Stimulated activated CD8-positive, alpha-beta memory T cell treated with anti-CD3 and anti-CD28 coated beads, Interleukin-4, amount 100 ng/mL, for 1 hour (primary cell): Measurements from ENCODE around the gene INPP4A.
"Not testable (repeated sequence)": the region's sequence is repeated elsewhere in the genome, so short reads cannot be mapped to it uniquely, and the experiment has no call there.

ENCODE experiments used
- DNase-seq, 2 donors: peaks; one replicate each; pipeline ENCODE4 v3.0.0-alpha.2; 2020; ENCODE audit warnings: low read depth in 2 of 2, low spot score in 1 of 2

The INPP4A gene

GRCh38 chr2:98578231-98578630, 133.6 kb downstream of the INPP4A start:
- DNase-seq: no peak

- no peak for DNase-seq
Measured at GRCh38 chr2:98579926-98580325, 135.3 kb downstream of the INPP4A start.

GRCh38 chr2:98580656-98581284, 136.1 kb downstream of the INPP4A start:
- DNase-seq: no peak

GRCh38 chr2:98582523-98582922, 137.9 kb downstream of the INPP4A start:
- DNase-seq: no peak

GRCh38 chr2:98583276-98583675, 138.6 kb downstream of the INPP4A start:
- DNase-seq: no peak

- no peak for DNase-seq
Measured at GRCh38 chr2:98583816-98584618, 139.4 kb downstream of the INPP4A start.

GRCh38 chr2:98585386-98585785, 140.7 kb downstream of the INPP4A start:
- no peak for DNase-seq

- DNase-seq: no peak
Measured at GRCh38 chr2:98586551-98587140, 142.0 kb downstream of the INPP4A start.

GRCh38 chr2:98588880-98589431, 144.3 kb downstream of the INPP4A start:
- no peak for DNase-seq

- no peak for DNase-seq
Measured at GRCh38 chr2:98589489-98589888, 144.8 kb downstream of the INPP4A start.

- no peak for DNase-seq
Measured at GRCh38 chr2:98592565-98592964, 147.9 kb downstream of the INPP4A start.

- DNase-seq: not testable (repeated sequence)
Measured at GRCh38 chr2:98594665-98595064, 150.0 kb downstream of the INPP4A start.

GRCh38 chr2:98598781-98599428, 154.2 kb downstream of the INPP4A start:
- DNase-seq: no peak

GRCh38 chr2:98601532-98602132, 157.0 kb downstream of the INPP4A start:
- DNase-seq: no peak

GRCh38 chr2:98604547-98604946, 159.9 kb downstream of the INPP4A start:
- no peak for DNase-seq

- DNase-seq: no peak
Measured at GRCh38 chr2:98605076-98605475, 160.4 kb downstream of the INPP4A start.

GRCh38 chr2:98606431-98606830, 161.8 kb downstream of the INPP4A start:
- DNase-seq: no peak

GRCh38 chr2:98607104-98607503, 162.4 kb downstream of the INPP4A start:
- no peak for DNase-seq

- no peak for DNase-seq
Measured at GRCh38 chr2:98607741-98608115, 163.1 kb downstream of the INPP4A start.

- peak; percentile 73 to 81 for DNase-seq
Measured at GRCh38 chr2:98608116-98608961, 163.7 kb downstream of the INPP4A start, which contains the start of the genes COA5 and UNC50. TSS of gene COA5 (minus strand) at chr2:98608512. CDS start at chr2:98608405, 107 bp downstream. TSS of gene UNC50 (plus strand) at chr2:98608589. CDS start at chr2:98609760, 1,171 bp downstream.
